Measurements from ENCODE around the gene ANOS1. TPM values are rescaled to one million over a fixed set of nuclear protein-coding genes. Genes with fewer than 3 reads are reported as not detected.
A peak's percentile ranks its signal among the peaks of the same experiment; 100 is the strongest.

ANOS1 gene
- total and polyA plus RNA-seq, 12 donors: 0.81 to 7.8 (median 4.7) TPM

DNA sequence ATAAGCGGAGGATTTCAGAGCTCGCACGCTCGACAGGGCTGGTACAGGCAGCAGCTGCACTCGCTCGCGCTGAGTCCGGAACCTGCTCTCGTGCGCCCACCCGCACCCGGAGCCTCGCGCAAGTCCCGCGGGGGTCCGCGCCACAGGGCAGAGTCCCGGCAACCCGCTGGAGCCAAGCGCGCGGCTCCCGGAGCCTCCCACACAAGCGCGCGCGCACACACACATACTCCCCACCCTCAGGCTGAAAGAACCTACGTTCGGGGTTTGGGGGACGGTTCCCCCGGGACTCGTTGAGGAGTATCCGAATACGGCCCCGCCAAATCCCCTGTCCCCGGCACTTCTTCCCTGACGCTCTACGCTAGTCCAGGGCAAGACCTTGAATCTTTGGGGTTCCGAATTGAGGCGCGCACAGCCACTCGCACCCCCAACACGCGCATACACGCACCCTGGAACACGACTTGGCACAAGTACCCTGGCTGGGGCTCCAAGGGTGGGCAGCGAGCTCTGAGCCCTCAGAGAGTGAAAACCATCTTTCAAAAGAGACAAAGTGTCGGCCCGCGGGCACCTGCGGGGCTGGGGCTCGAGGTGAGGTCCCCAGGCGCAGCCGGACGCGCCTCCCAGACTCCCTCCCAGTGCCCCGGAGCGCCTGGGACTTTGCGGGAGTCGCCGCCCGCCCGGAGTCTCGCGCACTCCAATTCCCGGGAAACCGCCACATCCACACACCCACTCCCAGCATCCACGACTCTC, 952 bp downstream of the ANOS1 start:
- peak overlapping the region in 2 of 10 donors; percentile 35 to 44 for H3K27ac ChIP-seq
- H3K9me3 ChIP-seq: no peaks in the 10 kb centered on the region
- no peak for DNase-seq
- peak overlapping the region; percentile 32 to 67 (median 60) for H3K4me3 ChIP-seq
- WGBS, 2 donors: 0 to 1% methylated on average over 46 to 68 of the region's 69 CpGs
- peak in 3 of 8 donors; percentile 17 to 38 (median 35) for ATAC-seq
- peaks cover 0 to 5% (median 0%) of the 10 kb centered on the region in 9 donors for H3K4me1 ChIP-seq
- H3K36me3 ChIP-seq: no peaks in the 10 kb centered on the region
- TF ChIP-seq, protein P1, sequence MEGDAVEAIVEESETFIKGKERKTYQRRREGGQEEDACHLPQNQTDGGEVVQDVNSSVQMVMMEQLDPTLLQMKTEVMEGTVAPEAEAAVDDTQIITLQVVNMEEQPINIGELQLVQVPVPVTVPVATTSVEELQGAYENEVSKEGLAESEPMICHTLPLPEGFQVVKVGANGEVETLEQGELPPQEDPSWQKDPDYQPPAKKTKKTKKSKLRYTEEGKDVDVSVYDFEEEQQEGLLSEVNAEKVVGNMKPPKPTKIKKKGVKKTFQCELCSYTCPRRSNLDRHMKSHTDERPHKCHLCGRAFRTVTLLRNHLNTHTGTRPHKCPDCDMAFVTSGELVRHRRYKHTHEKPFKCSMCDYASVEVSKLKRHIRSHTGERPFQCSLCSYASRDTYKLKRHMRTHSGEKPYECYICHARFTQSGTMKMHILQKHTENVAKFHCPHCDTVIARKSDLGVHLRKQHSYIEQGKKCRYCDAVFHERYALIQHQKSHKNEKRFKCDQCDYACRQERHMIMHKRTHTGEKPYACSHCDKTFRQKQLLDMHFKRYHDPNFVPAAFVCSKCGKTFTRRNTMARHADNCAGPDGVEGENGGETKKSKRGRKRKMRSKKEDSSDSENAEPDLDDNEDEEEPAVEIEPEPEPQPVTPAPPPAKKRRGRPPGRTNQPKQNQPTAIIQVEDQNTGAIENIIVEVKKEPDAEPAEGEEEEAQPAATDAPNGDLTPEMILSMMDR (IDR thresholded peaks at IDR 0.05): no peak
- H3K27me3 ChIP-seq: peaks cover 0 to 71% (median 0%) of the 10 kb centered on the region in 7 donors
- intact Hi-C loops (cut with DNase I): loop anchor here in 7 of 10 donors (10.0 kb wide), 6 partner anchors 276 to 1576 kb away; partner anchors contain the start of gene VCX2 (in 1 of the 7)

DNA sequence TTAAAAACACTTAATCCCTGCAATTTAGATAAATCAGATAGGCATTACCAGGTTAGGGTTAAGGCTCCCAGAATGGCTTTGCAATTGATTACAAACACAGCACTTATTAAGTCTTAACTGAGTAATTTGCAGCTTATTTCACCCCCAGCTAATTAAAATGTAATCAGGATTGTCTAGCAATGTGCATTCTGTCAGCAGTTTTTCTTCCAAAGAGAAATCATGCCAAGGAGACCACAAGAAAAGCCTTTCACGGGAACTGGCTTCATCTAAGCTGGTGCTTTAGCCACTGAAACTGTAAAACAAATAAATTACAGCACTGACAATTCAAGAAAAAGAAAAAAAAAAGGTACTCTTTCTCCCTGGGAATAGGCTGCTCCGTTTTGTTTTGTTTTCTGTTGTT, 2.1 kb downstream of the ANOS1 start:
- no peak for DNase-seq
- H3K27me3 ChIP-seq: peaks cover 0 to 73% (median 0%) of the 10 kb centered on the region in 7 donors
- H3K4me1 ChIP-seq: peaks cover 0 to 5% (median 0%) of the 10 kb centered on the region in 9 donors
- WGBS, 2 donors: 52 to 61% methylated on average over 2 of the region's 2 CpGs
- H3K4me3 ChIP-seq: peak overlapping the region in 5 of 10 donors; percentile 59 to 67 (median 62)
- no peak for ATAC-seq
- TF ChIP-seq, protein P1 (IDR thresholded peaks at IDR 0.05): no peak
- intact Hi-C loops (cut with DNase I): loop anchor here in 7 of 10 donors (10.0 kb wide), 7 partner anchors 165 to 1575 kb away; partner anchors contain the start of gene VCX2 (in 1 of the 7)
- H3K27ac ChIP-seq: no peak overlapping the region
- H3K36me3 ChIP-seq: no peaks in the 10 kb centered on the region
- no peaks in the 10 kb centered on the region for H3K9me3 ChIP-seq

DNA sequence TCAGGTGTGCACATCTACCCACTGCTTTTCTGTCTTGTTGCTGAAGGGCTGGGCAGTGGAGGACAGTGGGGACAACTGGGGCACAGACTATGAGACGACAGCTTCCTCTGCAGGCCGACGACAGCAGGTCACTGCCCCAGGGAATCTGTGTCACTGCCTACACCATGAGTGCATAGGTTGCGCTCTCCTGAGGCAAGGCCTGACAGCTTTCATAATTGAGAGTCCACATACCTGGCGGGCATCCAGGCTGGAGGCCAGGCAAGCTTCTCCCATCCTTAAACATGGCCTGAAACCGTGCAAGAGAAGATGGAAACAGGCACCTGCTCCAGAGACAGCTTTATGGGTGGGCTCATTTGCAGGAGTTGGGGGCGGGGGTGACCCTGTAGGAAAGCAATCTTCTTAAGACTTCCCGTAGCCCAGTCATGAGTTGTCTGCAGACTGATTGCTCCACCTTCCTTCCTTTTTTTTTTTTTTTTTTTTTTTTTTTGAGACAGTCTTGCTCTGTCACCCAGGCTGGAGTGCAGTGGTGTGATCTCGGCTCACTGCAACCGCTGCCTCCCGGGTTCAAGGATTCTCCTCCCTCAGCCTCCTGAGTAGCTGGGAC, 2.9 kb downstream of the ANOS1 start:
- H3K27me3 ChIP-seq: peaks cover 0 to 73% (median 0%) of the 10 kb centered on the region in 7 donors
- H3K4me1 ChIP-seq: peaks cover 0 to 5% (median 0%) of the 10 kb centered on the region in 9 donors
- DNase-seq: no peak
- H3K9me3 ChIP-seq: no peaks in the 10 kb centered on the region
- no peak for ATAC-seq
- intact Hi-C loops (cut with DNase I): loop anchor here in 1 of 10 donors (10.0 kb wide), 1 partner anchor 164 kb away; no protein-coding TSS in a partner anchor
- H3K27ac ChIP-seq: no peak overlapping the region
- no peaks in the 10 kb centered on the region for H3K36me3 ChIP-seq
- no peak overlapping the region for H3K4me3 ChIP-seq
- WGBS, 2 donors: 72 to 83% methylated on average over 11 of the region's 11 CpGs
- TF ChIP-seq, protein P1 (IDR thresholded peaks at IDR 0.05): no peak

DNA sequence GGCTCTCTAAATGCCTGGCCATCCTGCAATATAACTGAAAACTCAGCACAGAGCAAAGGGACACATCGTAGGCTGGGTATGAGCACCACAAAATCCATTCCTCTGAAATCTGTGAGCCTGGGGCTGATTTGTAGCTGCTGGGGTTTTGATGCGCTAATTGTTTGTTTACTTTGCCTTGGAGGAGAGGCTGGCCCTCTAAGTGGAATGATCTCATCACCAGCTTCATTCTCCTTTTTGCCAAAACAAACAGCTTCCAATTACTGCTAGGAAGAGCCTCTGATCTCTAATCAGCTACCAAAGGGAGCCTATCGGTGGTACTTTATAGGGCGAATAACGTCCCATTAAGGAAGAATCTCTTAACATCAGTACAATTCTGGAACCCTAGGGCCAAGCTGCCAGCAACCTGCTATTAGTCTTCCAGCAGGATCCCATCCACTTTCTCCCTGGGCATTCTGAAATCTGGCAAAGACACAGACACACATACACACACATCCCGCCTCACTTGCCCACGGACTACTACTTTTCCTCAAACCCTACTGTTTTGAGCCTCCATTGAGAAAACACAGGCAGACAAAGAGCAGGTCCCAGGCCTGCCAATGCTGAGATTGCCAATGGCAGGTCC, 5.8 kb downstream of the ANOS1 start:
- no peak for DNase-seq
- Histone ChIP-seq H3K27me3 (peaks cover 0 to 46% (median 0%) of the 10 kb centered on the region in 7 donors), H3K27ac (no peak overlapping the region), H3K9me3 (no peaks in the 10 kb centered on the region), H3K4me1 (peaks cover 0 to 4% (median 0%) of the 10 kb centered on the region in 9 donors), H3K4me3 (no peak overlapping the region), H3K36me3 (no peaks in the 10 kb centered on the region)
- WGBS, 2 donors: 53 to 72% methylated on average over 7 of the region's 7 CpGs
- intact Hi-C loops (cut with DNase I): loop anchor here in 1 of 10 donors (10.0 kb wide), 1 partner anchor 161 kb away; no protein-coding TSS in a partner anchor
- TF ChIP-seq, protein P1 (IDR thresholded peaks at IDR 0.05): no peak
- peak in 2 of 8 donors; percentile 22 to 52 for ATAC-seq
